ENCODE results near the gene RFPL1. TPM values are rescaled to one million over a fixed set of nuclear protein-coding genes. Genes with fewer than 3 reads are reported as not detected.
"Not testable (repeated sequence)": the region's sequence is repeated elsewhere in the genome, so short reads cannot be mapped to it uniquely, and the experiment has no call there.

RFPL1 gene
- not detected in 2 replicates for total RNA-seq

- DNase-seq (ENCODE audit: low read depth, low spot score): not testable (repeated sequence)
Observed at GRCh38 chr22:29438283-29438682, at the start of gene RFPL1. Gene RFPL1, plus strand, starts transcription at chr22:29438583.

GRCh38 chr22:29388759-29389090 lies 49.7 kb upstream of the RFPL1 start:
- DNase-seq (ENCODE audit: low read depth, low spot score): no peak

- DNase-seq (ENCODE audit: low read depth, low spot score): no peak
Observed at GRCh38 chr22:29390270-29390669, 48.1 kb upstream of the RFPL1 start.

- DNase-seq (ENCODE audit: low read depth, low spot score): no peak
Observed at GRCh38 chr22:29391546-29391945, 46.8 kb upstream of the RFPL1 start.

GRCh38 chr22:29393019-29393608 lies 45.3 kb upstream of the RFPL1 start:
- DNase-seq (ENCODE audit: low read depth, low spot score): no peak

GRCh38 chr22:29394931-29395581 lies 43.3 kb upstream of the RFPL1 start:
- no peak for DNase-seq (ENCODE audit: low read depth, low spot score)

- no peak for DNase-seq (ENCODE audit: low read depth, low spot score)
Observed at GRCh38 chr22:29396126-29396525, 42.3 kb upstream of the RFPL1 start.

- no peak for DNase-seq (ENCODE audit: low read depth, low spot score)
Observed at GRCh38 chr22:29397791-29398190, 40.6 kb upstream of the RFPL1 start.

GRCh38 chr22:29400576-29400975 lies 37.8 kb upstream of the RFPL1 start:
- DNase-seq (ENCODE audit: low read depth, low spot score): no peak

- not testable (repeated sequence) for DNase-seq (ENCODE audit: low read depth, low spot score)
Observed at GRCh38 chr22:29401538-29401937, 36.8 kb upstream of the RFPL1 start.

GRCh38 chr22:29408940-29409339 lies 29.4 kb upstream of the RFPL1 start:
- no peak for DNase-seq (ENCODE audit: low read depth, low spot score)

- not testable (repeated sequence) for DNase-seq (ENCODE audit: low read depth, low spot score)
Observed at GRCh38 chr22:29411569-29412211, 26.7 kb upstream of the RFPL1 start.

GRCh38 chr22:29412772-29413171 lies 25.6 kb upstream of the RFPL1 start:
- DNase-seq (ENCODE audit: low read depth, low spot score): not testable (repeated sequence)

GRCh38 chr22:29414951-29415591 lies 23.3 kb upstream of the RFPL1 start:
- not testable (repeated sequence) for DNase-seq (ENCODE audit: low read depth, low spot score)

- not testable (repeated sequence) for DNase-seq (ENCODE audit: low read depth, low spot score)
Observed at GRCh38 chr22:29418704-29419103, 19.7 kb upstream of the RFPL1 start.

- no peak for DNase-seq (ENCODE audit: low read depth, low spot score)
Observed at GRCh38 chr22:29426476-29426875, 11.9 kb upstream of the RFPL1 start.

- DNase-seq (ENCODE audit: low read depth, low spot score): no peak
Observed at GRCh38 chr22:29427176-29427760, 11.1 kb upstream of the RFPL1 start.

- DNase-seq (ENCODE audit: low read depth, low spot score): no peak
Observed at GRCh38 chr22:29431986-29432385, 6.4 kb upstream of the RFPL1 start.

- no peak for DNase-seq (ENCODE audit: low read depth, low spot score)
Observed at GRCh38 chr22:29433856-29434255, 4.5 kb upstream of the RFPL1 start.

- DNase-seq (ENCODE audit: low read depth, low spot score): no peak
Observed at GRCh38 chr22:29434288-29434687, 4.1 kb upstream of the RFPL1 start.

GRCh38 chr22:29435236-29436136 lies 2.9 kb upstream of the RFPL1 start:
- no peak for DNase-seq (ENCODE audit: low read depth, low spot score)

Measured in pulmonary artery endothelial cell (primary cell).